LNCAP (cell line): ENCODE data around the gene CCDC28B.

Experiments used
- TF ChIP-seq, protein P1 (sequence below): fragments of 450-650 bp; IDR thresholded peaks from 2 replicates; pipeline ENCODE4 v1.5.1; 2017; ENCODE audit warnings: mild to moderate bottlenecking

Gene CCDC28B

DNA sequence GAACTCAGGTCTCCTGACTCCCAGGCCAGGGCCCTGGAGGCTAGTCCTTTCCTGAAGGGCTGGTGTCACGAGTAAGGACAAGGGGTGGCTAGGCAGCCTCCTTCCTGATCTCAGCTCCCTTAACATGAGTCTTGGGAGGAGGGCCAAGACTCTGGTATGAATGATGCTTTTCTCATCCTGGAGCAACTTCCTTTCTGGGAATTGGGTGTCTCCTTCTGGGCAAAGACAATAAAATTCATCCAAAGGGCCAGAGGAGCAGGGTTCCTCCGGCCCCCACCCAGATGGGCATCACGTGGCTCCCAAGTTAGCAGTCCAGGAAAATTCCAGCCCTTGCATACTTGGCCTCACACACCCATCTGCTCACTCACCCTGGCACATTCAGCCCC lies 46.5 kb downstream of the CCDC28B start, which contains the start of gene FAM167B:
TSS of gene FAM167B (plus strand) at position 335 of the 386 bp plus-strand sequence. CDS start 200 bp downstream, outside the sequence.
- TF ChIP-seq, protein P1, sequence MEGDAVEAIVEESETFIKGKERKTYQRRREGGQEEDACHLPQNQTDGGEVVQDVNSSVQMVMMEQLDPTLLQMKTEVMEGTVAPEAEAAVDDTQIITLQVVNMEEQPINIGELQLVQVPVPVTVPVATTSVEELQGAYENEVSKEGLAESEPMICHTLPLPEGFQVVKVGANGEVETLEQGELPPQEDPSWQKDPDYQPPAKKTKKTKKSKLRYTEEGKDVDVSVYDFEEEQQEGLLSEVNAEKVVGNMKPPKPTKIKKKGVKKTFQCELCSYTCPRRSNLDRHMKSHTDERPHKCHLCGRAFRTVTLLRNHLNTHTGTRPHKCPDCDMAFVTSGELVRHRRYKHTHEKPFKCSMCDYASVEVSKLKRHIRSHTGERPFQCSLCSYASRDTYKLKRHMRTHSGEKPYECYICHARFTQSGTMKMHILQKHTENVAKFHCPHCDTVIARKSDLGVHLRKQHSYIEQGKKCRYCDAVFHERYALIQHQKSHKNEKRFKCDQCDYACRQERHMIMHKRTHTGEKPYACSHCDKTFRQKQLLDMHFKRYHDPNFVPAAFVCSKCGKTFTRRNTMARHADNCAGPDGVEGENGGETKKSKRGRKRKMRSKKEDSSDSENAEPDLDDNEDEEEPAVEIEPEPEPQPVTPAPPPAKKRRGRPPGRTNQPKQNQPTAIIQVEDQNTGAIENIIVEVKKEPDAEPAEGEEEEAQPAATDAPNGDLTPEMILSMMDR, result no peak

DNA sequence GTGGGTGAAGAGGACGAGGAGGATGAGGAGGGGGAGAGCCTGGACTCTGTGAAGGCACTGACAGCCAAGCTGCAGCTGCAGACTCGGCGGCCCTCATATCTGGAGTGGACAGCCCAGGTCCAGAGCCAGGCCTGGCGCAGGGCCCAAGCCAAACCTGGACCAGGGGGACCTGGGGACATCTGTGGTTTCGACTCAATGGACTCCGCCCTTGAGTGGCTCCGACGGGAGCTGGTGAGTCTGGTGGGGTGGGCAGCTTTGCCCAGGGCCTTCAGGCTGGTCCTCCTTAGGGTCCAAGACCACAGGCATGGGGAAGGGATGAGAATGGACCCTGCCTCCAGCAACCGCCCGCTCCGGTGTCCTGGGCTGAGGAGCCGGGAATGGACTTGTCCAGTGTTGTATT lies 47.1 kb downstream of the CCDC28B start:
- TF ChIP-seq, protein P1, result no peak

DNA sequence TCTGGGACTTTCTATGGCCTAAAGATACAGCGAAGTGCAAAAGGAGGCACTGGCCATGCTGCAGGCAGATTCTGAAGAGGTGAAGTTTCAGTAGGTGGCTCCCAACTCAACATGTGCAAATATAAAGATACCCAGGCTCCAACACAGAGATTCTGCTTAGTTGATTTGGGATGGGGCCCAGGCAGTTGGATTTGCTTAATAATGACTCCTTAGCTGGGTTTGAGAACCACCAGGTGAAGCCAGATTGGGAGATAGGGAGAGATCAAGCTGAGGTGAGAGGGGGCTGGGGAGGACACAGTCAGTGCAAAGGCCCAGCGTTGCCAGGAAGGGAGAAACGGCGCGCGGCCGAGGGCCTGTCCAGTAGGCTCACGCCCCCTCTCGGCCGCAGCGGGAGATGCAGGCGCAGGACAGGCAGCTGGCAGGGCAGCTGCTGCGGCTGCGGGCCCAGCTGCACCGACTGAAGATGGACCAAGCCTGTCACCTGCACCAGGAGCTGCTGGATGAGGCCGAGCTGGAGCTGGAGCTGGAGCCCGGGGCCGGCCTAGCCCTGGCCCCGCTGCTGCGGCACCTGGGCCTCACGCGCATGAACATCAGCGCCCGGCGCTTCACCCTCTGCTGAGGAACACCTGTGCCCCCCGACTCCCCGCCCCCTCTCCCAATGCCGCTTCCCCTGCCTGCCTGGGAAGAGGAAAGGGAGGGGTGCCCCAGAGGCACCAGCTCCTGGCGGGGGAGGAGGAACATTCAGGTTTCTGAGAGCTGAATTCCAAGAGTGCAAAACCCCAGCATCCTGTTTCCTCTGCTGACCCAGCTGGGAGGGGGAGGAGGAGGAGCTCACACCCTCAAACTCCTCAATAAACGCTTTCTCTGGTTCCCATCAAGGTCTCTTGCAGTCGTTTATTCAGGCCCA lies 47.8 kb downstream of the CCDC28B start:
- TF ChIP-seq, protein P1, result peak; percentile 57

DNA sequence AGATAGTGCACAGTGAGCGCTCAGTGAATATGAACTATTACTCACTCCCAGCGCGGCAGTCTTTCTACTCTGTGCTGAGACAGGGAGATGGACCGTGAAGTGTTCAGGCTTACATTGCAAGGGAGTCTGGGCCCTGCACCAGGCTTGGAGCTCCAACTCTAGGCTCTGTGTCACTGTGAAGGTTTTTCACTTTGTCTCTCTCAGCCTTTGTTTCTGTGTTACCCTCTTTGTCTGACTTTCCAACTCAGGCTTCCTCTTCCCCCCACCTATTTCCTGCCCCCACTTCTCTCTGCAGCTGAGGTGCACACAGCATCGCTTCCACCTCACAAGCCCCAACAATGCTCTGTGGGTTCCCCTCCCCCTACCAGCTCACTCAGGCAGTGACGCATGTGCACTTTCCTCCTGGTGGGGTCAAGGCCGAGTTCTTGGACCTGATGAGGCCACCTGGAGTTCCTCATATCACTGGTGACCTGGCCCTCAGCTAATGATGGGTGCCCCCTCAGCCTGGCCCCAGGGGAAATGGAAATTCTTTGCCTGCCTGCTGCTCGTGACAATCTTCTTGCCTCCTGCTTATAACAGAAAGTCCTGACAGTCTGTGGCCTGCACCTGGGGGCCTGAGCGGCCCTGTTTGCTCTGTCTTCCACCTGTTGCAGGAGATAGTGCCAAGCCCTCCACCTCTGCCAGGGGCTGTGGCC lies 49.6 kb downstream of the CCDC28B start:
- TF ChIP-seq, protein P1, result no peak

DNA sequence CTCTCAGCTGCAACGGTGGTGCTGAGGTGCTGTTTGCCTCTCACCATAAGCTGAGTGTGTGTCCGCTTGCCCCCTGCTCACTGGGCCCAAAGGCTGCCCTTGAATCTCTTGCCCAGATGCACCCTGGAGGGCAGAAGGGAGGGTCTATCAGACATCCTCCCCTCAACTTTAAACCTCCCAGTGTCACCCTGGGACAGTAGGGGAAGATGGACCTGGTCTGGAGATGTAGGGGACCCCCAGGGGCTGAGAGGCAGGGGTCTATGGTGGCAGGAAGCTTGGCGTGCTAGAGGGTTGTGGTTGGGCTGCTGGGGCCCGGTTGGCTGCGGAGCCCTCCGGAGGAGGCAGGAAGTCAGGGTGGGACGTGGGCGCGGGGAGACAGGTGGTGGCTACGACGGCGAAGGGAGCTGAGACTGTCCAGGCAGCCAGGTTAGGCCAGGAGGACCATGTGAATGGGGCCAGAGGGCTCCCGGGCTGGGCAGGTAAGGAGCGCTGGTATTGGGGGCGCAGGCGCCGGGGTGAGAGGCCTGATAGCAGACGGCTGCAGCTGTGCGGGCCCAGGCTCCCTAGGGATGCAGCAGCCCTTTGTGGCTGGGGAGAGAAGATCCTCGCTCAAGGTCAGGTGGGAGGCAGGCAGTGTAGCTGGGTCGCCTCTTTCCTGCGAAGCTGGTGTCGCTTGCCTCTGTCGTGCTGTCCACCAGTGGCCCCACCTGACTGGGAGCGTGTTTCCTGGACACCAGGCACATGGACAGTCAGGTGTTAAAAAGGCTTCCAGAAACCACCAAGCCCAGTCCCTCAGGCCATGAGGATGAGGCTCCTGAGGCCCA lies 50.7 kb downstream of the CCDC28B start, which contains the start of gene LCK:
TSS of gene LCK (plus strand) at position 373 of the 824 bp plus-strand sequence. CDS start 23,065 bp downstream, outside the sequence.
- TF ChIP-seq, protein P1, result no peak
